Endometrial microvascular endothelial cells (primary cell): ENCODE results near the gene KCNQ1OT1. TPM values are rescaled to one million over a fixed set of nuclear protein-coding genes. Genes with fewer than 3 reads are reported as not detected.

Experiments used
- in situ Hi-C: cut with HindIII; loops from 2 replicates; pipeline ENCODE4 v1.10.0; 2017; ENCODE audit warnings: low sequenced_read_pairs, low pct_unique_long_range_greater_than_20kb; ENCODE audit errors: inconsistent ontology term
- total RNA-seq: library from RNA; depleted of rRNA; stranded (reverse); fragments of >200 nt; gene quantifications from one replicate; pipeline ENCODE4 v1.2.3, GENCODE V29; 2015; ENCODE audit errors: inconsistent ontology term

KCNQ1OT1 gene
- total RNA-seq, 1 donor from 2014 or later, result 0.09 TPM

- in situ Hi-C loops, result no loop called here
Observed at GRCh38 chr11:2725368-2726300, 25.8 kb upstream of the KCNQ1OT1 start.

GRCh38 chr11:2724653-2725367 lies 25.0 kb upstream of the KCNQ1OT1 start:
- in situ Hi-C loops, result no loop called here

- in situ Hi-C loops, result no loop called here
Observed at GRCh38 chr11:2724104-2724503, 24.3 kb upstream of the KCNQ1OT1 start.

- in situ Hi-C loops, result no loop called here
Observed at GRCh38 chr11:2722955-2723354, 23.2 kb upstream of the KCNQ1OT1 start.

- in situ Hi-C loops, result no loop called here
Observed at GRCh38 chr11:2721210-2721916, 21.6 kb upstream of the KCNQ1OT1 start.

- in situ Hi-C loops, result no loop called here
Observed at GRCh38 chr11:2719831-2720590, 20.2 kb upstream of the KCNQ1OT1 start.

GRCh38 chr11:2718817-2719438 lies 19.1 kb upstream of the KCNQ1OT1 start:
- in situ Hi-C loops, result no loop called here

GRCh38 chr11:2717561-2718325 lies 17.9 kb upstream of the KCNQ1OT1 start:
- in situ Hi-C loops, result no loop called here

GRCh38 chr11:2716376-2717095 lies 16.7 kb upstream of the KCNQ1OT1 start:
- in situ Hi-C loops, result no loop called here

GRCh38 chr11:2715716-2716350 lies 16.0 kb upstream of the KCNQ1OT1 start:
- in situ Hi-C loops, result no loop called here

GRCh38 chr11:2714871-2715270 lies 15.1 kb upstream of the KCNQ1OT1 start:
- in situ Hi-C loops, result no loop called here

- in situ Hi-C loops, result no loop called here
Observed at GRCh38 chr11:2714463-2714800, 14.6 kb upstream of the KCNQ1OT1 start.

- in situ Hi-C loops, result no loop called here
Observed at GRCh38 chr11:2713661-2714462, 14.1 kb upstream of the KCNQ1OT1 start.

- in situ Hi-C loops, result no loop called here
Observed at GRCh38 chr11:2713094-2713493, 13.3 kb upstream of the KCNQ1OT1 start.

- in situ Hi-C loops, result no loop called here
Observed at GRCh38 chr11:2711161-2711560, 11.4 kb upstream of the KCNQ1OT1 start.

GRCh38 chr11:2709429-2709828 lies 9.6 kb upstream of the KCNQ1OT1 start:
- in situ Hi-C loops, result no loop called here
